H9 (cell line): ENCODE measurements around the gene CD93. TPM values are rescaled to one million over a fixed set of nuclear protein-coding genes. Genes with fewer than 3 reads are reported as not detected.

ENCODE experiments used
- DNase-seq: peaks from one replicate; pipeline ENCODE4 v3.0.0-alpha.2; 2017
- H2AFZ ChIP-seq: one replicate; pipeline ENCODE4 v1.6.1; 2013; ENCODE audit warnings: mild to moderate bottlenecking, low read length, control low read depth, moderate library complexity
- H2AK5ac ChIP-seq: 2 replicates; pipeline ENCODE4 v1.6.1; 2013; ENCODE audit warnings: low read length, control low read depth, mixed read lengths; ENCODE audit not compliant: insufficient read length
- H2BK120ac ChIP-seq: one replicate; pipeline ENCODE4 v1.6.1; 2013; ENCODE audit warnings: low read depth, mild to moderate bottlenecking, low read length, control low read depth, inconsistent platforms; ENCODE audit not compliant: poor library complexity, severe bottlenecking
- H2BK12ac ChIP-seq: 2 replicates; pipeline ENCODE4 v1.6.1; 2013; ENCODE audit warnings: low read length, control low read depth, mixed read lengths, low read depth; ENCODE audit not compliant: insufficient read length
- H2BK15ac ChIP-seq: 2 replicates; pipeline ENCODE4 v1.6.1; 2013; ENCODE audit warnings: low read depth, low read length, control low read depth
- H2BK20ac ChIP-seq: one replicate; pipeline ENCODE4 v1.6.1; 2013; ENCODE audit warnings: low read depth, mild to moderate bottlenecking, low read length, control low read depth, inconsistent platforms; ENCODE audit not compliant: poor library complexity, severe bottlenecking
- H2BK5ac ChIP-seq: 2 replicates; pipeline ENCODE4 v1.6.1; 2013; ENCODE audit warnings: low read length, control low read depth, mixed read lengths; ENCODE audit not compliant: insufficient read length
- H3K14ac ChIP-seq: 2 replicates; pipeline ENCODE4 v1.6.1; 2013; ENCODE audit warnings: low read length, control low read depth; ENCODE audit not compliant: insufficient read depth
- H3K18ac ChIP-seq: 2 replicates; pipeline ENCODE4 v1.6.1; 2013; ENCODE audit warnings: low read depth, mild to moderate bottlenecking, mixed read lengths, low read length, control low read depth; ENCODE audit not compliant: insufficient read length
- H3K23ac ChIP-seq: 2 replicates; pipeline ENCODE4 v1.6.1; 2013; ENCODE audit warnings: low read length, control low read depth, mixed read lengths, low read depth; ENCODE audit not compliant: insufficient read length
- H3K23me2 ChIP-seq: 2 replicates; pipeline ENCODE4 v1.6.1; 2013; ENCODE audit warnings: low read depth, mild to moderate bottlenecking, mixed read lengths, low read length, control low read depth; ENCODE audit not compliant: insufficient read length, poor library complexity, severe bottlenecking
- H3K27ac ChIP-seq: 2 replicates; pipeline ENCODE4 v1.5.1; 2013; ENCODE audit warnings: low read length, control low read depth, mixed read lengths, low read depth; ENCODE audit not compliant: insufficient read length
- H3K27me3 ChIP-seq: 2 replicates; pipeline ENCODE4 v1.6.1; 2013; ENCODE audit warnings: low read length, control low read depth, inconsistent platforms; ENCODE audit not compliant: insufficient read depth
- H3K4ac ChIP-seq: 2 replicates; pipeline ENCODE4 v1.6.1; 2013; ENCODE audit warnings: low read depth, mild to moderate bottlenecking, control low read depth, inconsistent platforms, low read length, moderate library complexity
- H3K4me1 ChIP-seq: 2 replicates; pipeline ENCODE4 v1.6.1; 2013; ENCODE audit warnings: low read length, control low read depth, inconsistent platforms; ENCODE audit not compliant: insufficient read depth
- H3K4me2 ChIP-seq: 2 replicates; pipeline ENCODE4 v1.6.1; 2013; ENCODE audit warnings: low read length, control low read depth, mixed read lengths; ENCODE audit not compliant: insufficient read length, insufficient read depth
- H3K56ac ChIP-seq: 2 replicates; pipeline ENCODE4 v1.6.1; 2013; ENCODE audit warnings: low read depth, mild to moderate bottlenecking, mixed read lengths, low read length, control low read depth; ENCODE audit not compliant: insufficient read length
- H3K79me1 ChIP-seq: 2 replicates; pipeline ENCODE4 v1.6.1; 2013; ENCODE audit warnings: low read depth, mild to moderate bottlenecking, moderate library complexity, low read length, control low read depth, inconsistent platforms; ENCODE audit not compliant: insufficient read depth, poor library complexity, severe bottlenecking
- H3K79me2 ChIP-seq: 2 replicates; pipeline ENCODE4 v1.6.1; 2013; ENCODE audit warnings: low read length, control low read depth, inconsistent platforms; ENCODE audit not compliant: insufficient read depth
- H3K9ac ChIP-seq: 2 replicates; pipeline ENCODE4 v1.6.1; 2013; ENCODE audit warnings: low read length, control low read depth, mixed read lengths; ENCODE audit not compliant: insufficient read length; ENCODE audit errors: extremely low read depth
- H3K9me3 ChIP-seq: one replicate; pipeline ENCODE4 v1.6.1; 2013; ENCODE audit warnings: low read depth, low read length, inconsistent platforms; ENCODE audit not compliant: control insufficient read depth
- H3T11ph ChIP-seq: one replicate; pipeline ENCODE4 v1.6.1; 2013; ENCODE audit warnings: mild to moderate bottlenecking, low read length, control low read depth, inconsistent platforms
- H4K20me1 ChIP-seq: one replicate; pipeline ENCODE4 v1.6.1; 2013; ENCODE audit not compliant: control insufficient read depth, insufficient read length, insufficient read depth
- H4K5ac ChIP-seq: 2 replicates; pipeline ENCODE4 v1.6.1; 2013; ENCODE audit warnings: low read depth, mild to moderate bottlenecking, mixed read lengths, low read length, control low read depth; ENCODE audit not compliant: insufficient read length
- H4K8ac ChIP-seq: replicated peaks from 2 replicates; pipeline ENCODE4 v1.6.1; 2013; ENCODE audit warnings: low read length, control low read depth, mixed read lengths, low read depth; ENCODE audit not compliant: insufficient read length
- H4K91ac ChIP-seq: 2 replicates; pipeline ENCODE4 v1.6.1; 2013; ENCODE audit warnings: low read depth, mild to moderate bottlenecking, moderate library complexity, mixed read lengths, low read length, control low read depth; ENCODE audit not compliant: insufficient read length
- H3K27ac Mint-ChIP-seq, 3 experiments: 2 replicates in 2 of 3; 3 replicates in 1 of 3; pipeline ENCODE4 v1.8.0; 2020 to 2021; ENCODE audit warnings: mixed read lengths in 3 of 3, mild to moderate bottlenecking in 1 of 3, moderate library complexity in 1 of 3
- H3K27me3 Mint-ChIP-seq: 2 replicates; pipeline ENCODE4 v1.8.0; 2021; ENCODE audit warnings: low read depth, mild to moderate bottlenecking, moderate library complexity, mixed read lengths
- H3K36me3 Mint-ChIP-seq, 3 experiments: 2 replicates in 2 of 3; 3 replicates in 1 of 3; pipeline ENCODE4 v1.8.0; 2020 to 2021; ENCODE audit warnings: low read depth in 3 of 3, mixed read lengths in 3 of 3; ENCODE audit not compliant: insufficient read depth in 1 of 3
- H3K4me1 Mint-ChIP-seq, 2 experiments: 2 replicates each; pipeline ENCODE4 v1.8.0; 2020; ENCODE audit warnings: mixed read lengths in 2 of 2
- H3K4me3 Mint-ChIP-seq, 2 experiments: 2 replicates in 1 of 2; 3 replicates in 1 of 2; pipeline ENCODE4 v1.8.0; 2020 to 2021; ENCODE audit warnings: mild to moderate bottlenecking in 2 of 2, mixed read lengths in 2 of 2, moderate library complexity in 1 of 2
- H3K9me3 Mint-ChIP-seq, 2 experiments: 2 replicates in 1 of 2; 3 replicates in 1 of 2; pipeline ENCODE4 v1.8.0; 2020; ENCODE audit warnings: mild to moderate bottlenecking in 2 of 2, mixed read lengths in 2 of 2, moderate library complexity in 1 of 2
- WGBS: extraction: QIAGEN DNeasy Blood & Tissue Kit; methylation state at CpG from one replicate; pipeline ENCODE4 v1.1.7; 2013; ENCODE audit warnings: missing lambda C conversion rate, low lambda C conversion rate, mixed read lengths; ENCODE audit not compliant: insufficient read length; ENCODE audit errors: extremely low coverage; 5-methylcytosine and 5-hydroxymethylcytosine counted together
- total RNA-seq: library from RNA; stranded (reverse); gene quantifications from 2 replicates; pipeline ENCODE4 v1.2.1, GENCODE V29; 2021
- TF ChIP-seq, protein P1 (sequence below): fragments of 200-600 bp; sonication (generic); conservative IDR thresholded peaks from 3 replicates; pipeline ENCODE4 v1.8.0; 2021; ENCODE audit warnings: antibody characterized with exemption, mild to moderate bottlenecking

The CD93 gene
- total RNA-seq, 1 experiment from 2014 or later, result not detected

DNA sequence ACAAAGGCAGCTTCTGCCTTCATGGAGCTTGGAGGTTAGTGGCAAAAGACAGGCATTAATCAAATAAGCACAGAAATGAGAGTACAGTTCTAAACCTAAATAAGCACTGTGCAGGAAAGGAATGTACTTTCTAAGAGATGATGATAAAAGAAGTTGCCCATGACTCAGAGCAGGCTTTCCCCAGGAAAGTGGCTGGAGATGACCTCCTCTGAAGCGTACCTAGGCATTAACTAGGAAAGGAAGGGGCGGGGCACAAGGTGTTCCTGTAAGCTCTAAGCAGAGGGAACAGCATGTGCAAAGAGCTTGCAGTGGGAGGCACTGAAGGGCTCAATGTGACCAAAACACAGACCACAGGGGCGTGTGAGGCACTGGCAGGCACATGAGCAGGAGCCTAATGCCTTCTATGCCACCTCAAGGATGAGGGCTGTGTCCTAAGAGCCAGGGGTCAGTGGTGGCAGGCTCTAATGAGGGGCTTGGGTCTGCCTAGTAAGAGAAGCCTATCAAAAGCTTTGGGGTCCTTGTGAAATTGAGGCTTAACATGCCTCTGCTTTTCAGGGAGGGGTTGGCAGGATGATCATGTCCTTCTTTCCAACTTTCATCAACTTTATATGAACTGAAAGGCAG, 46.1 kb downstream of the CD93 start:
- no peak for DNase-seq
- TF ChIP-seq, protein P1, sequence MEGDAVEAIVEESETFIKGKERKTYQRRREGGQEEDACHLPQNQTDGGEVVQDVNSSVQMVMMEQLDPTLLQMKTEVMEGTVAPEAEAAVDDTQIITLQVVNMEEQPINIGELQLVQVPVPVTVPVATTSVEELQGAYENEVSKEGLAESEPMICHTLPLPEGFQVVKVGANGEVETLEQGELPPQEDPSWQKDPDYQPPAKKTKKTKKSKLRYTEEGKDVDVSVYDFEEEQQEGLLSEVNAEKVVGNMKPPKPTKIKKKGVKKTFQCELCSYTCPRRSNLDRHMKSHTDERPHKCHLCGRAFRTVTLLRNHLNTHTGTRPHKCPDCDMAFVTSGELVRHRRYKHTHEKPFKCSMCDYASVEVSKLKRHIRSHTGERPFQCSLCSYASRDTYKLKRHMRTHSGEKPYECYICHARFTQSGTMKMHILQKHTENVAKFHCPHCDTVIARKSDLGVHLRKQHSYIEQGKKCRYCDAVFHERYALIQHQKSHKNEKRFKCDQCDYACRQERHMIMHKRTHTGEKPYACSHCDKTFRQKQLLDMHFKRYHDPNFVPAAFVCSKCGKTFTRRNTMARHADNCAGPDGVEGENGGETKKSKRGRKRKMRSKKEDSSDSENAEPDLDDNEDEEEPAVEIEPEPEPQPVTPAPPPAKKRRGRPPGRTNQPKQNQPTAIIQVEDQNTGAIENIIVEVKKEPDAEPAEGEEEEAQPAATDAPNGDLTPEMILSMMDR, result no peak
- Histone ChIP-seq H4K20me1 (no peaks in the 10 kb centered on the region), H3T11ph (no peak overlapping the region), H3K23me2 (no peaks in the 10 kb centered on the region), H2BK12ac (no peak overlapping the region), H3K79me2 (no peaks in the 10 kb centered on the region), H2BK5ac (no peak overlapping the region), H2BK15ac (no peak overlapping the region), H3K4me2 (no peak overlapping the region), H2AK5ac (no peak overlapping the region), H3K9ac (no peak overlapping the region), H4K5ac (no peak overlapping the region), H2BK120ac (no peak overlapping the region), H3K27me3 (peaks cover 15% of the 10 kb centered on the region; the same call in 1 of the 2 replicates), H3K56ac (no peak overlapping the region), H3K4ac (no peak overlapping the region), H3K4me1 (peaks cover 9% of the 10 kb centered on the region; the same call in 1 of the 2 replicates), H4K8ac (no peak overlapping the region), H4K91ac (no peak overlapping the region), H3K18ac (no peak overlapping the region), H2BK20ac (no peak overlapping the region), H3K9me3 (no peaks in the 10 kb centered on the region), H3K14ac (no peak overlapping the region; the same call in 1 of the 2 replicates), H3K27ac (no peak overlapping the region), H3K79me1 (no peaks in the 10 kb centered on the region), H3K23ac (no peak overlapping the region), H2AFZ (no peak overlapping the region)
- H3K4me1 Mint-ChIP-seq, result peaks cover 28 to 37% of the 10 kb centered on the region in 2 experiments
- no peaks in the 10 kb centered on the region for H3K9me3 Mint-ChIP-seq
- WGBS, result no CpG with 5 or more reads among the region's 3 CpGs
- peaks cover 0 to 2% (median 0%) of the 10 kb centered on the region in 3 experiments; a peak in 1 of 7 replicates for H3K36me3 Mint-ChIP-seq
- H3K27me3 Mint-ChIP-seq, result peaks cover 93% of the 10 kb centered on the region
- no peak overlapping the region; a peak in 1 of 7 replicates for H3K27ac Mint-ChIP-seq
- H3K4me3 Mint-ChIP-seq, result no peak overlapping the region
